Liver (tissue), 9 donors: ENCODE data around the gene BCL2. TPM values are rescaled to one million over a fixed set of nuclear protein-coding genes. Genes with fewer than 3 reads are reported as not detected.

ENCODE experiments used
- DNase-seq: peaks from one replicate; pipeline ENCODE4 v3.0.0-alpha.2; 2017; ENCODE audit warnings: low spot score
- H3K27ac ChIP-seq, 2 donors: one replicate each; pipeline ENCODE4 v1.7.0; 2013; ENCODE audit warnings: inconsistent platforms in 2 of 2, low read length in 2 of 2, control low read depth in 1 of 2, low read depth in 1 of 2, mild to moderate bottlenecking in 1 of 2
- H3K27me3 ChIP-seq, 4 donors: one replicate each; pipeline versions ENCODE4 v1.6.1 to v1.7.0; 2013; ENCODE audit warnings: low read length in 3 of 4, inconsistent platforms in 1 of 4, mild to moderate bottlenecking in 1 of 4, moderate library complexity in 1 of 4; ENCODE audit not compliant: control insufficient read depth in 4 of 4, insufficient read depth in 4 of 4
- H3K36me3 ChIP-seq, 4 donors: one replicate each; pipeline versions ENCODE4 v1.6.1 to v1.7.0; 2013; ENCODE audit warnings: low read length in 3 of 4, mild to moderate bottlenecking in 3 of 4, low read depth in 1 of 4, moderate library complexity in 1 of 4; ENCODE audit not compliant: control insufficient read depth in 4 of 4, insufficient read depth in 3 of 4
- H3K4me1 ChIP-seq, 4 donors: one replicate each; pipeline versions ENCODE4 v1.6.1 to v1.7.0; 2013; ENCODE audit warnings: low read length in 3 of 4, mild to moderate bottlenecking in 3 of 4, moderate library complexity in 1 of 4; ENCODE audit not compliant: control insufficient read depth in 4 of 4, insufficient read depth in 4 of 4
- H3K4me3 ChIP-seq, 3 donors: one replicate each; pipeline versions ENCODE4 v1.6.1 to v1.7.0; 2013; ENCODE audit warnings: low read length in 3 of 3, control low read depth in 1 of 3, low read depth in 1 of 3, mild to moderate bottlenecking in 1 of 3
- H3K9ac ChIP-seq, 2 donors: one replicate each; pipeline ENCODE4 v1.7.0; 2013; ENCODE audit warnings: low read length in 2 of 2, mild to moderate bottlenecking in 2 of 2, moderate library complexity in 2 of 2, control low read depth in 1 of 2, low read depth in 1 of 2
- H3K9me3 ChIP-seq, 4 donors: one replicate each; pipeline versions ENCODE4 v1.6.1 to v1.7.0; 2013; ENCODE audit warnings: low read length in 3 of 4; ENCODE audit not compliant: control insufficient read depth in 4 of 4
- ATF3 ChIP-seq: IDR thresholded peaks from 2 replicates; pipeline ENCODE4 v1.6.1; 2016; ENCODE audit warnings: antibody characterized with exemption
- CTCF ChIP-seq: fragments of 150-350 bp; IDR thresholded peaks from 2 replicates; pipeline ENCODE4 v1.5.1; 2017; ENCODE audit warnings: improper control_type of control experiment, low read depth, low read length; ENCODE audit not compliant: missing input control
- EGR1 ChIP-seq, 2 donors: IDR thresholded peaks; 2 replicates each; pipeline ENCODE4 v1.6.1; 2016 to 2018; ENCODE audit warnings: antibody characterized with exemption in 2 of 2, low read depth in 2 of 2
- FOXA1 ChIP-seq: IDR thresholded peaks from 2 replicates; pipeline ENCODE4 v1.6.1; 2016; ENCODE audit warnings: antibody characterized with exemption
- FOXA2 ChIP-seq: IDR thresholded peaks from 2 replicates; pipeline ENCODE4 v1.6.1; 2016; ENCODE audit warnings: antibody characterized with exemption
- GABPA ChIP-seq, 2 donors: IDR thresholded peaks in 1 of 2; conservative IDR thresholded peaks in 1 of 2; 2 replicates each; pipeline ENCODE4 v1.6.1; 2016; ENCODE audit warnings: antibody characterized with exemption in 2 of 2, mild to moderate bottlenecking in 1 of 2, moderate library complexity in 1 of 2
- HNF4A ChIP-seq, 2 donors: conservative IDR thresholded peaks; 2 replicates each; pipeline ENCODE4 v1.6.1; 2016; ENCODE audit warnings: antibody characterized with exemption in 2 of 2, mild to moderate bottlenecking in 2 of 2
- HNF4G ChIP-seq: IDR thresholded peaks from 2 replicates; pipeline ENCODE4 v1.6.1; 2016; ENCODE audit warnings: antibody characterized with exemption
- JUND ChIP-seq, 2 donors: IDR thresholded peaks; 2 replicates each; pipeline ENCODE4 v1.6.1; 2016; ENCODE audit warnings: antibody characterized with exemption in 2 of 2
- MAX ChIP-seq: IDR thresholded peaks from 2 replicates; pipeline ENCODE4 v1.6.1; 2016; ENCODE audit warnings: antibody characterized with exemption
- NR2F2 ChIP-seq: IDR thresholded peaks from 2 replicates; pipeline ENCODE4 v1.6.1; 2016; ENCODE audit warnings: antibody characterized with exemption
- RAD21 ChIP-seq, 2 donors: IDR thresholded peaks; 2 replicates each; pipeline ENCODE4 v1.6.1; 2016; ENCODE audit warnings: antibody characterized with exemption in 2 of 2, mild to moderate bottlenecking in 2 of 2
- REST ChIP-seq: IDR thresholded peaks from 2 replicates; pipeline ENCODE4 v1.6.1; 2016; ENCODE audit warnings: antibody characterized with exemption, mild to moderate bottlenecking
- RXRA ChIP-seq, 2 donors: IDR thresholded peaks; 2 replicates each; pipeline ENCODE4 v1.6.1; 2017 to 2018; ENCODE audit warnings: antibody characterized with exemption in 2 of 2, mild to moderate bottlenecking in 1 of 2
- SP1 ChIP-seq: IDR thresholded peaks from 2 replicates; pipeline ENCODE4 v1.6.1; 2018; ENCODE audit warnings: antibody characterized with exemption, mild to moderate bottlenecking
- TAF1 ChIP-seq: conservative IDR thresholded peaks from 2 replicates; pipeline ENCODE4 v1.6.1; 2016; ENCODE audit warnings: antibody characterized with exemption, mild to moderate bottlenecking
- YY1 ChIP-seq: IDR thresholded peaks from 2 replicates; pipeline ENCODE4 v1.6.1; 2016; ENCODE audit warnings: antibody characterized with exemption, mild to moderate bottlenecking
- ZBTB33 ChIP-seq: IDR thresholded peaks from 2 replicates; pipeline ENCODE4 v1.6.1; 2016; ENCODE audit warnings: antibody characterized with exemption
- WGBS: extraction: QIAGEN DNeasy Blood & Tissue Kit; methylation state at CpG from one replicate; pipeline ENCODE4 v1.1.7; 2013; 5-methylcytosine and 5-hydroxymethylcytosine counted together
- polyA plus RNA-seq, 2 donors: library from polyadenylated mRNA; stranded (reverse) in 1 of 2; unstranded in 1 of 2; fragments of 200-250 nt in 1 of 2; fragments of >200 nt in 1 of 2; fragmentation: Nextera tagmentation in 1 of 2; extraction: Ambion mirVana in 1 of 2; gene quantifications; one replicate each; pipeline versions ENCODE4 v1.2.1 to v1.2.3, GENCODE V29; 2013 to 2015
- total RNA-seq, 2 donors: library from RNA; depleted of rRNA; stranded (reverse); fragments of >200 nt; gene quantifications; one replicate each; pipeline ENCODE4 v1.2.3, GENCODE V29; 2014
- donor health status: healthy.
- donor health status: healthy.
- donor health status: healthy.
- donor health status: healthy.
- donor health status: healthy.

BCL2 gene
- total and polyA plus RNA-seq, 4 donors: 0.40 to 3.9 (median 1.4) TPM

- no peak for TF ChIP-seq RAD21 (IDR thresholded peaks at IDR 0.05)
- no peak for TF ChIP-seq CTCF
- no peak for TF ChIP-seq ZBTB33
- no peak for TF ChIP-seq ATF3
- TF ChIP-seq MAX: no peak
- TF ChIP-seq HNF4A (conservative IDR thresholded peaks at IDR 0.05): no peak
- no peak for TF ChIP-seq FOXA1
- TF ChIP-seq NR2F2: no peak
- no peak for TF ChIP-seq JUND (IDR thresholded peaks at IDR 0.05)
- TF ChIP-seq YY1: no peak
- TF ChIP-seq TAF1: no peak
- TF ChIP-seq RXRA (IDR thresholded peaks at IDR 0.05): no peak
- TF ChIP-seq GABPA (IDR thresholded peaks at IDR 0.05 in 1 of 2, conservative IDR thresholded peaks at IDR 0.05 in 1 of 2): no peak
- no peak for TF ChIP-seq SP1
- TF ChIP-seq EGR1 (IDR thresholded peaks at IDR 0.05; ENCODE audit: low read depth in 2 of 2): no peak
- Histone ChIP-seq H3K4me1 (peaks cover 0 to 4% (median 0%) of the 10 kb centered on the region in 4 donors), H3K4me3 (no peak overlapping the region), H3K9ac (no peak overlapping the region), H3K27me3 (no peaks in the 10 kb centered on the region), H3K9me3 (no peaks in the 10 kb centered on the region), H3K27ac (no peak overlapping the region), H3K36me3 (no peaks in the 10 kb centered on the region)
- DNase-seq: no peak
- 92% methylated on average over 4 of the region's 4 CpGs for WGBS
Measured at GRCh38 chr18:63293935-63294334, 25.6 kb downstream of the BCL2 start.

GRCh38 chr18:63292831-63293683 is 26.5 kb downstream of the BCL2 start:
- 62% methylated on average over 11 of the region's 11 CpGs for WGBS
- no peak for DNase-seq
- H3K9me3 ChIP-seq: no peaks in the 10 kb centered on the region
- H3K27ac ChIP-seq: no peak overlapping the region
- no peak overlapping the region for H3K9ac ChIP-seq
- no peaks in the 10 kb centered on the region for H3K27me3 ChIP-seq
- no peak overlapping the region for H3K4me3 ChIP-seq
- no peak for TF ChIP-seq REST
- no peak for TF ChIP-seq EGR1 (IDR thresholded peaks at IDR 0.05; ENCODE audit: low read depth in 2 of 2)
- no peak for TF ChIP-seq ZBTB33
- no peak for TF ChIP-seq FOXA2
- no peak for TF ChIP-seq RAD21 (IDR thresholded peaks at IDR 0.05)
- TF ChIP-seq RXRA (IDR thresholded peaks at IDR 0.05): no peak
- TF ChIP-seq HNF4G: no peak
- TF ChIP-seq CTCF: no peak
- no peak for TF ChIP-seq ATF3
- TF ChIP-seq SP1: no peak
- no peak for TF ChIP-seq YY1
- TF ChIP-seq NR2F2: no peak
- no peaks in the 10 kb centered on the region for H3K36me3 ChIP-seq
- H3K4me1 ChIP-seq: peaks cover 0 to 1% (median 0%) of the 10 kb centered on the region in 4 donors
